ENCODE results near the gene VCAN. TPM values are rescaled to one million over a fixed set of nuclear protein-coding genes. Genes with fewer than 3 reads are reported as not detected.
A peak's percentile ranks its signal among the peaks of the same experiment; 100 is the strongest.

VCAN gene
- total RNA-seq, 4 donors from 2014 or later, result 66.9 to 117 (median 71.6) TPM

GRCh38 chr5:83549674-83550073, 78.1 kb downstream of the VCAN start:
- no peak for DNase-seq (ENCODE audit: extremely low spot score)
- TF ChIP-seq CTCF (IDR thresholded peaks at IDR 0.05) (no peak), EP300 (IDR thresholded peaks at IDR 0.05) (no peak), POLR2AphosphoS5 (IDR thresholded peaks at IDR 0.05) (no peak), POLR2A (IDR thresholded peaks at IDR 0.05; ENCODE audit: low read depth) (no peak)
- WGBS, result 47% methylated on average over 5 of the region's 5 CpGs
- Histone ChIP-seq H3K27ac (replicated peaks in 1 of 4) (peak overlapping the region in 1 of 4 donors; percentile 30), H3K4me1 (peaks cover 0 to 5% (median 0%) of the 10 kb centered on the region in 4 donors), H3K9me3 (no peaks in the 10 kb centered on the region), H3K27me3 (no peaks in the 10 kb centered on the region), H3K4me3 (no peak overlapping the region), H3K36me3 (no peaks in the 10 kb centered on the region)
- intact Hi-C loops (cut with DNase I), result no loop called here

- WGBS, result 31% methylated on average over 1 of the region's 1 CpG
- Histone ChIP-seq H3K27ac (replicated peaks in 1 of 4) (peak overlapping the region in 2 of 4 donors; percentile 29 to 53), H3K36me3 (no peaks in the 10 kb centered on the region), H3K4me3 (no peak overlapping the region), H3K27me3 (no peaks in the 10 kb centered on the region), H3K9me3 (no peaks in the 10 kb centered on the region), H3K4me1 (peaks cover 0 to 5% (median 0%) of the 10 kb centered on the region in 4 donors)
- intact Hi-C loops (cut with DNase I), result no loop called here
- no peak for TF ChIP-seq EP300 (IDR thresholded peaks at IDR 0.05)
- DNase-seq (ENCODE audit: extremely low spot score), result no peak
Observed at GRCh38 chr5:83551821-83552220, 80.3 kb downstream of the VCAN start.

GRCh38 chr5:83552275-83552674, 80.7 kb downstream of the VCAN start:
- Histone ChIP-seq H3K4me1 (peaks cover 0 to 5% (median 0%) of the 10 kb centered on the region in 4 donors), H3K27me3 (no peaks in the 10 kb centered on the region), H3K36me3 (no peaks in the 10 kb centered on the region), H3K27ac (replicated peaks in 1 of 4) (peak overlapping the region in 2 of 4 donors; percentile 29 to 53), H3K4me3 (no peak overlapping the region), H3K9me3 (no peaks in the 10 kb centered on the region)
- intact Hi-C loops (cut with DNase I), result no loop called here
- DNase-seq (ENCODE audit: extremely low spot score), result no peak
- no peak for TF ChIP-seq POLR2AphosphoS5 (IDR thresholded peaks at IDR 0.05)
- no peak for TF ChIP-seq POLR2A (IDR thresholded peaks at IDR 0.05; ENCODE audit: low read depth)
- no peak for TF ChIP-seq CTCF (IDR thresholded peaks at IDR 0.05)
- TF ChIP-seq EP300 (IDR thresholded peaks at IDR 0.05), result no peak

- DNase-seq (ENCODE audit: extremely low spot score), result no peak
- intact Hi-C loops (cut with DNase I), result no loop called here
- peaks cover 0 to 5% (median 0%) of the 10 kb centered on the region in 4 donors for H3K4me1 ChIP-seq
- no peaks in the 10 kb centered on the region for H3K27me3 ChIP-seq
- H3K4me3 ChIP-seq, result no peak overlapping the region
- H3K9me3 ChIP-seq, result no peaks in the 10 kb centered on the region
- H3K36me3 ChIP-seq, result no peaks in the 10 kb centered on the region
- H3K27ac ChIP-seq (replicated peaks in 1 of 4), result peak overlapping the region in 1 of 4 donors; percentile 53
- 85% methylated on average over 9 of the region's 9 CpGs for whole genome bisulfite sequencing
- TF ChIP-seq POLR2AphosphoS5 (IDR thresholded peaks at IDR 0.05), result no peak
- no peak for TF ChIP-seq CTCF (IDR thresholded peaks at IDR 0.05)
- TF ChIP-seq EP300 (IDR thresholded peaks at IDR 0.05), result no peak
- no peak for TF ChIP-seq POLR2A (IDR thresholded peaks at IDR 0.05; ENCODE audit: low read depth)
Observed at GRCh38 chr5:83553000-83553486, 81.5 kb downstream of the VCAN start.

- no peak overlapping the region for H3K27ac ChIP-seq (replicated peaks in 1 of 4)
- H3K4me3 ChIP-seq, result no peak overlapping the region
- peaks cover 0 to 5% (median 0%) of the 10 kb centered on the region in 4 donors for H3K4me1 ChIP-seq
- intact Hi-C loops (cut with DNase I), result no loop called here
- no peak for DNase-seq (ENCODE audit: extremely low spot score)
- H3K27me3 ChIP-seq, result no peaks in the 10 kb centered on the region
- TF ChIP-seq POLR2AphosphoS5 (IDR thresholded peaks at IDR 0.05), result no peak
- no peak for TF ChIP-seq POLR2A (IDR thresholded peaks at IDR 0.05; ENCODE audit: low read depth)
- no peak for TF ChIP-seq EP300 (IDR thresholded peaks at IDR 0.05)
- no peak for TF ChIP-seq CTCF (IDR thresholded peaks at IDR 0.05)
- H3K36me3 ChIP-seq, result no peaks in the 10 kb centered on the region
- WGBS, result 92% methylated on average over 5 of the region's 5 CpGs
- no peaks in the 10 kb centered on the region for H3K9me3 ChIP-seq
Observed at GRCh38 chr5:83554133-83554532, 82.6 kb downstream of the VCAN start.
